WTC11 (cell line): Measurements from ENCODE around the gene GLRX. TPM values are rescaled to one million over a fixed set of nuclear protein-coding genes. Genes with fewer than 3 reads are reported as not detected.

ENCODE experiments used
- ATAC-seq: fragments of 200-7000 bp; cut with Tn5 transposase; 2 replicates; pipeline ENCODE4 v1.10.0; 2021; ENCODE audit warnings: mild to moderate bottlenecking, moderate library complexity
- CTCF ChIA-PET: fragments of 300-600 bp; sonication (Branson Sonifier 250); formaldehyde crosslinking; loops from one replicate; lab custom pipeline; 2021; ENCODE audit warnings: antibody characterized with exemption; lab: Charles Lee
- POLR2A ChIA-PET: fragments of 350-600 bp; sonication (Branson Sonifier 250); formaldehyde crosslinking; loops from one replicate; lab custom pipeline; 2021; ENCODE audit warnings: antibody characterized with exemption; lab: Charles Lee
- DNase-seq: peaks from one replicate; pipeline ENCODE4 v3.0.0; 2021; ENCODE audit warnings: low spot score
- H3K27ac Mint-ChIP-seq: 2 replicates; pipeline ENCODE4 v1.8.0; 2021; ENCODE audit warnings: mixed read lengths
- H3K27me3 Mint-ChIP-seq: 2 replicates; pipeline ENCODE4 v1.8.0; 2021; ENCODE audit warnings: low read depth, mild to moderate bottlenecking, moderate library complexity, mixed read lengths
- H3K36me3 Mint-ChIP-seq: 2 replicates; pipeline ENCODE4 v1.8.0; 2021; ENCODE audit warnings: mixed read lengths
- H3K4me1 Mint-ChIP-seq: 2 replicates; pipeline ENCODE4 v1.8.0; 2022; ENCODE audit warnings: mixed read lengths
- H3K4me3 Mint-ChIP-seq: 2 replicates; pipeline ENCODE4 v1.8.0; 2021; ENCODE audit warnings: mild to moderate bottlenecking, moderate library complexity, mixed read lengths
- H3K9me3 Mint-ChIP-seq: 2 replicates; pipeline ENCODE4 v1.8.0; 2021; ENCODE audit warnings: mixed read lengths
- AR ChIP-seq: fragments of 250-450 bp; sonication (Bioruptor Pico); IDR thresholded peaks from 2 replicates; pipeline ENCODE4 v1.9.0; 2021; ENCODE audit warnings: mild to moderate bottlenecking
- E2F5 ChIP-seq: sonication (generic); formaldehyde crosslinking; IDR thresholded peaks from 2 replicates; pipeline ENCODE4 v1.8.1; 2022; ENCODE audit warnings: mild to moderate bottlenecking, moderate library complexity, missing genetic modification reagents
- ERG ChIP-seq: fragments of 250-450 bp; sonication (Bioruptor Pico); IDR thresholded peaks from 2 replicates; pipeline ENCODE4 v1.8.0; 2021; ENCODE audit warnings: mild to moderate bottlenecking
- FOXP1 ChIP-seq: sonication (generic); formaldehyde crosslinking; IDR thresholded peaks from 2 replicates; pipeline ENCODE4 v1.8.0; 2022; ENCODE audit warnings: missing genetic modification reagents, mild to moderate bottlenecking, moderate library complexity, borderline replicate concordance
- MAX ChIP-seq: sonication (generic); formaldehyde crosslinking; IDR thresholded peaks from 2 replicates; pipeline ENCODE4 v1.8.0; 2022; ENCODE audit warnings: mild to moderate bottlenecking, missing genetic modification reagents
- OVOL2 ChIP-seq: fragments of 250-450 bp; sonication (Bioruptor Pico); IDR thresholded peaks from 2 replicates; pipeline ENCODE4 v1.9.0; 2021; ENCODE audit warnings: mild to moderate bottlenecking, borderline replicate concordance
- PRDM15 ChIP-seq: sonication (generic); formaldehyde crosslinking; IDR thresholded peaks from 2 replicates; pipeline ENCODE4 v1.8.0; 2022; ENCODE audit warnings: missing genetic modification reagents
- TP53 ChIP-seq: sonication (generic); formaldehyde crosslinking; IDR thresholded peaks from 2 replicates; pipeline ENCODE4 v1.8.1; 2023; ENCODE audit warnings: mild to moderate bottlenecking, missing genetic modification reagents
- USF1 ChIP-seq: sonication (generic); formaldehyde crosslinking; IDR thresholded peaks from 2 replicates; pipeline ENCODE4 v1.8.0; 2022; ENCODE audit warnings: mild to moderate bottlenecking, missing genetic modification reagents
- USF2 ChIP-seq: sonication (generic); formaldehyde crosslinking; IDR thresholded peaks from 2 replicates; pipeline ENCODE4 v1.8.1; 2023; ENCODE audit warnings: mild to moderate bottlenecking, missing genetic modification reagents, moderate library complexity
- ZNF232 ChIP-seq: sonication (generic); formaldehyde crosslinking; IDR thresholded peaks from 2 replicates; pipeline ENCODE4 v1.8.0; 2022; ENCODE audit warnings: mild to moderate bottlenecking, missing genetic modification reagents
- ZNF263 ChIP-seq: sonication (generic); formaldehyde crosslinking; IDR thresholded peaks from 2 replicates; pipeline ENCODE4 v1.8.1; 2022; ENCODE audit warnings: low read depth, mild to moderate bottlenecking, moderate library complexity, missing genetic modification reagents
- ZNF317 ChIP-seq: sonication (generic); formaldehyde crosslinking; IDR thresholded peaks from 2 replicates; pipeline ENCODE4 v1.8.1; 2023; ENCODE audit warnings: low read depth, mild to moderate bottlenecking, moderate library complexity, missing genetic modification reagents, borderline replicate concordance
- ZNF532 ChIP-seq: fragments of 250-450 bp; sonication (Bioruptor Pico); IDR thresholded peaks from 2 replicates; pipeline ENCODE4 v1.9.0; 2021; ENCODE audit warnings: mild to moderate bottlenecking, borderline replicate concordance
- ZSCAN18 ChIP-seq: fragments of 250-450 bp; sonication (Bioruptor Pico); IDR thresholded peaks from 2 replicates; pipeline ENCODE4 v2.1.2; 2022; ENCODE audit warnings: mild to moderate bottlenecking, moderate library complexity
- total RNA-seq: library from RNA; stranded (reverse); gene quantifications from 3 replicates; pipeline ENCODE4 v1.2.3, GENCODE V29; 2021

Gene GLRX
- total RNA-seq, 1 experiment from 2014 or later, result 15.9 TPM

- Mint-ChIP-seq H3K9me3 (no peaks in the 10 kb centered on the region), H3K27me3 (no peaks in the 10 kb centered on the region; the same call in 1 of the 2 replicates), H3K4me1 (peaks cover 7% of the 10 kb centered on the region; the same call in 1 of the 2 replicates), H3K4me3 (no peak overlapping the region), H3K36me3 (no peaks in the 10 kb centered on the region), H3K27ac (no peak overlapping the region)
- DNase-seq, result no peak
- TF ChIP-seq USF2 (CRISPR knock-in tag) (no peak), ZNF317 (CRISPR knock-in tag) (no peak), TP53 (CRISPR knock-in tag) (no peak), FOXP1 (no peak), USF1 (no peak), ZSCAN18 (CRISPR knock-in tag) (no peak), ZNF232 (no peak), E2F5 (CRISPR knock-in tag) (no peak), ERG (CRISPR knock-in tag) (no peak), OVOL2 (no peak), PRDM15 (CRISPR knock-in tag) (no peak), ZNF263 (CRISPR knock-in tag) (no peak), ZNF532 (CRISPR knock-in tag) (no peak), MAX (CRISPR knock-in tag) (no peak), AR (CRISPR knock-in tag) (no peak)
- CTCF ChIA-PET, result no interaction called here
- POLR2A ChIA-PET, result no interaction called here
- no peak for ATAC-seq
These were observed 45.1 kb downstream of the GLRX start for GRCh38 chr5:95777441-95777840.
